H54 (cell line): ENCODE data around the gene ICOS.
"Not testable (repeated sequence)": the region's sequence is repeated elsewhere in the genome, so short reads cannot be mapped to it uniquely, and the experiment has no call there.

ENCODE experiments used
- DNase-seq: peaks from one replicate; pipeline ENCODE4 v3.0.0; 2011; ENCODE audit warnings: low spot score, mixed read lengths; ENCODE audit not compliant: insufficient read length
- FAIRE-seq: peaks from 3 replicates; lab custom pipeline; 2011; peaks lifted over from hg19 to GRCh38; lab: Jason Lieb, UNC
- POLR2A ChIP-seq: IDR thresholded peaks from 2 replicates; pipeline ENCODE4 v1.6.1; 2011; ENCODE audit warnings: low read depth, mild to moderate bottlenecking, low read length

ICOS gene

DNA sequence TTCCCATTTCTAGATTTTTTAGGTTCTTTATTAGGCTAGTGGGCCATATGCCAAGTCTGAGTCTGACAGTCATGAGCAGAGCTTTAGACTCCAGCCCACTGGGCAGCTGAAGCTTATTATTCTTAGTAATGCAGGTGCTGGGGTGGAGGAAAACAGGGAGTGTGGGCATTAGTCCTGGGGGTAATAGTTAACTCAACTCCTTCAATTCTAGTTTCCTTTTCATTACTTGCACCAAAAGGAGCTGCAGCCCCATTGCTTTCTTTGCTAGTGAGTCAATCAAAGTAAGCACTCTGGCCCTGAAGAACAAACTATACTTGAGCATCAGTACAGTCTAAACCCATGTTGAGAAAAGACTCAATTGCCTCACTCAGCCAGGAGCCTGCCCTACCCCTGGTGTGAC lies 35.5 kb downstream of the ICOS start:
- FAIRE-seq (no peak), DNase-seq (no peak)
- no peak for TF ChIP-seq POLR2A

DNA sequence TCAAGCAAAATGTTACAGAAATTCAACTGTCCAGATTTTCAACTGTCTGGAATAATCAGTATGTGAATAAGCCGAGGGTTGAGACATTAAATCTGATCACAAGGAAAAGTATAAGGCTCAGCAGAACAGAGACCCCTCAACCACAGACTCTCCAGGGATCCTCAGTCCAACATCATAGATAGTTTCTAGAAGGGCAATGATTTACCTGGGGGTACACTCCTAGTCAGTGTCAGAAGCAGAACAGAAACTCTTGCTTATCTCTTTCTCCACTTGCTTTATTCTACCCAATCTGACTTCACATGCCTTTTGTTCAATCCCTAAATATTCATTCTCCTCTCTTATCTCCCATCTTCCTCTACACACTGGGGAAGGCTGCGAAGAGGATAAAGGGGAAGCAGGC lies 36.4 kb downstream of the ICOS start:
- TF ChIP-seq POLR2A, result no peak
- DNase-seq (no peak), FAIRE-seq (no peak)

DNA sequence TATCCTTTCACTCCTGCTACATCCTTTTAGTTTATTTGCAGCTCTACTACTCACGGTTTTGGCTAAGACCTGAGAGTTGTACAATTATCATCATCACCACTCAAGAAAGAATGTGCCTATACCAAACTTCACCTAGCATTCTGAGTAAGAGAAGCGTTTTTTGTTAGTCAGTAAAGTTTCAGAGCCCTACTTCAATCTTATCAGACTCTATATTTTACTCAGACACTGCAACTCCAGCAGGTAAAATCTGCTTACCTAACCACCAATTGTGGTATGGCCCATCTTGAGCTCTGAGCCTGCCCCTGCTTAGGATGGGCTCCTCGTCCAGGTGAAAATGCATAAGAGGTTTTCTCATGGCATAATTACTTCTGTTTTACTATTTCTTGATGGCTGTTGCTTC lies 37.1 kb downstream of the ICOS start:
- FAIRE-seq (no peak), DNase-seq (no peak)
- no peak for TF ChIP-seq POLR2A

DNA sequence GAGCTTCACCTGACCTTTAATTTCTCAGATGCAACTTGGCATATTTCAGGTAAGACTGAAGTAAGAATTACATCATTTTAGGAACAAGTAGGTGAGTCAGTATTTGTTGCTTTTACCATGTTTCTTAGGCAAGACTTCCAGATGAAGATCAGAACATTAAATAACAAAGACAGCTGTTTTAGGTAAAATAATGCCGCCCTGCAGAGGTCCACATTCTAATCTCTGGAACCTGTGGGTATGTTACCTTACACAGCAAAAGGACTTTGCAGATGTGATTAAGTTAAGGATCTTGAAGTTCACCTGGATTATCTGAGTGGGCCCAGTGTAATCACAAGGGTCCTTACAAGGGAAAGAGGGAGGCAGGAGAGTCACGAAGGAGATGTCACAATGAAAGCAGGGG lies 39.3 kb downstream of the ICOS start:
- DNase-seq (no peak), FAIRE-seq (no peak)
- no peak for TF ChIP-seq POLR2A

DNA sequence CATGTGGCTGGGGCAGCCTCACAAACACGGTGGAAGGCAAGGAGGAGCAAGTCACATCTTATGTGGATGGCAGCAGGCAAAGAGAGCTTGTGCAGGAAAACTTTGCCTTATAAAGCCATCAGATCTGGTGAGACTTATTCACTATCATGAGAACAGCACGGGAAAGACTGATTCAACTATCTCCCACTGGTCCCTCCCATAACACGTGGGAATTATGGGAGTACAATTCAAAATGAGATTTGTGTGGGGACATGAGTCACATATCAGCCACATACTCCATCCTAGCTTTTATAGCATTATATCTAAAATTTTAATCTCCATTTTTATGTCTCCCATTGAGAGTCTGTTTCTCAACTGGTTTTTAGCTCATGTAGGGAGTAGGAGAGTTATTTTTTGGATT lies 45.7 kb downstream of the ICOS start:
- no peak for TF ChIP-seq POLR2A
- no peak for FAIRE-seq
- DNase-seq, result no peak

DNA sequence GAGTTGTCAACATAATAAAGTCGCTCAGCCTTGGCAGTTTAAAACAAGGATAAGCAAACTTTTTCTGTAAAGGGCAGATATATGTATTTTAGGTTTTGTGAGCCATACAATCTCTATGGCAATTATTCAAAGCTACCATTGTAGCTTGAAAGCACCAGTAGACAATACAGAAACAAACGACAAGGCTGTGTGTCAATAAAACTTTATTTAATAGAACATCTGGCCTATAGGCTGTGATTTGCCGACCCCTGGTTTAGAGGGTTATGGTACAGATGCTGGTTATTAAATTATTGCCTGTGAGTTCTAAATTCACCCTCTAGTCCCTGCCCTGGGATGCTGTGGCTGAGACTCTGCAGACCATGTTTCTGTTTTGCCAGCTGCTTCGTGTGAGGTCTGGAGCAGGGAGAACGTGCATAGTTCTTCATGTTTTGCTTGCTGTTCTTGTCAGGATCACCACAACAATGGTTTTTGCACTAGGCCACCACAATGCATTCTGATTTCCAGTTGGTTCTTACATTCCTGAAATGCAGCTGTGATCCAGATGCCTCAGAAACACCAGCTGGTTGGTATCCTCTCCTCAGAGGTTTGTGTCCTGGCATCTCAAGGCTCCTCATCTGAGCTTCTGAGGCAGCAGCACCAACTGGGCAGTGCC lies 46.6 kb downstream of the ICOS start:
- FAIRE-seq (no peak), DNase-seq (no peak)
- no peak for TF ChIP-seq POLR2A

DNA sequence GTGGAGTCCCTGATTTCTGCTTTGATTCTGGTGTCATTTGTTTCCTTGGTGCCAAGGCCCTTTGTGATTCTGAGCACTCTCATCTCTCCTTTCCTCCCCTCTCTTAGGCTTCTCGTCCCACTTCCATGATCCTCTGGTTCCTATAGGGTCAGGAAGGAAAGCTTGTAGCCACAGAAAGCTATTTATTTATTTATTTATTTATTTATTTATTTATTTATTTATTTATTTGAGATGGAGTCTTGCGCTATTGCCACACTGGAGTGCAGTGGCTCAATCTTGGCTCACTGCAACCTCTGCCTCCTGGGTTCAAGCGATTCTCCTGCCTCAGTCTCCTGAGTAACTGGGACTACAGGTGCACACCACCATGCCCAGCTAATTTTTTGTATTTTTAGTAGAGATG lies 49.4 kb downstream of the ICOS start:
- not testable (repeated sequence) for DNase-seq, FAIRE-seq

DNA sequence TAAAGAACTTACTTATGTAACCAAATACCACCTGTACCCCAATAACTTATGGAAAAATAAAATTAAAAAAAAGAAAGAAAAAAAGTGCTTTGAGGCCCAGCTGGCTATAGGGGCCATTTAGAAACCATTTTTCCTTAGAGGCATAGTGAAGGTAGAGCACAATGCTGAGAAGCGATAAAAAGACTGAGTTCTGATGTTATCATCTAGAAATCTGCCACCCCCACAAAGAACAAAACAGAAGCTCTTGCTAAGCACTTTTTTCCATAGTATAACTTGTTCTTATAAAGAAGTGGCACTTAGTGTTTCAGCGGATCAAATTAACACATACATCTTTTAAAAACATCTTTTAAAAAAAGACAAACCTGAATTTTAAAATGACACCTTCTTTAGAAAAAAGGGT lies 51.4 kb downstream of the ICOS start:
- no peak for FAIRE-seq

DNA sequence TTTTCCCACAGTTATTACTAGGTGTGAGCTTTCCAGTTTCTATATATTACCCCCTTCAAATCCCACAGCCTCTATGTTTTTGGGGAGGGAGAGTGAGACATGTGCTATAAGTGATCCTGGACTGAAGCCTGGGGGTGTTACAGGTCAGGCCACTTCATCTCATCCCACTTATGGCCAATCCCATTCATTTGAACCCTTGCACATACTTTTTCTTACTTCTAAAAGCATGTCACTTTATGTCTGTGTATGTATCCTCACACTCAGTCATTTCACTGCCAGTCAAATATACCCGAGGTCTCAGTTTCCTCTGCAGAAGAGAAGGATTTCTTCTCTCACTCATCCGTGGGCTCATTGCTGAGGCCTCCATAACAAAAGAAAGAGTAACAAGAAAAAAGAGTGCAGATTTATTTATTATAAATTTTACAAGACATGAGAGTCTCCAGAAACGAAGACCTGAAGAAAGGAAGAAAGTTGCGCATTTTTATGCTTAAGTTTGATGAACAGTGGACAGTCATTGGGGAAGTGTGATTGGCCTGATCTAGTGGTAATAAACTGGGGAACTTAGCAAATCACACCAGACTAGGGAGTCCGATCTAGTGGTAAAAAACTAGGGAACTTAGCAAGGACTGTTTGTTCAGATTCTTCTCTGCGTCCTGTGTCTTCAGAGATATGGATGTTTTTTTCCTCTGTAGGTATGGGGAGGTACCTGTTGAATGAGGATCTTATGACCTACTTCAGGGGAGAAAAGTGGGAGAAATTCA lies 52.1 kb downstream of the ICOS start:
- TF ChIP-seq POLR2A, result no peak
- FAIRE-seq, result no peak
- no peak for DNase-seq

More for the DNA sequence above, 51.4 kb downstream of the ICOS start:
- DNase-seq, result no peak
- no peak for TF ChIP-seq POLR2A

DNA sequence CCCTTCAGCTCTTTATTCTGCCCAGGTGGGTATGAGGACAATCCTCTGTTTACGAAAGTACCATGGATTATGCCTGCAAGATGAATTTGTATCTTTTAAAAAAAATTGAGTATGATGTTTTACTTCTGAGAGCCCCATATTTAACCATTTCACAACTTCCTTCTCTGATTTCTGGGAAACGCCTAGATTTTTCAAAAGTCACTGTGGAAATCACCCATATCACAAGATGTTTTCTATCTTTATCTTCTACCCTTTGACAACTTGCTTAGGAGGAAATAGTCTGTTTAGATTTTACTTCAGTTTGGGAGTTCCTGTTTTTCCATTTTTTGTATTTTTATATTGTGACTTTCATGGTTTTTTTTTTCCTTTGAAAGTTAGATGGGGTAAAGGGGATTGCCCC lies 53.0 kb downstream of the ICOS start:
- FAIRE-seq (no peak), DNase-seq (no peak)
- no peak for TF ChIP-seq POLR2A

DNA sequence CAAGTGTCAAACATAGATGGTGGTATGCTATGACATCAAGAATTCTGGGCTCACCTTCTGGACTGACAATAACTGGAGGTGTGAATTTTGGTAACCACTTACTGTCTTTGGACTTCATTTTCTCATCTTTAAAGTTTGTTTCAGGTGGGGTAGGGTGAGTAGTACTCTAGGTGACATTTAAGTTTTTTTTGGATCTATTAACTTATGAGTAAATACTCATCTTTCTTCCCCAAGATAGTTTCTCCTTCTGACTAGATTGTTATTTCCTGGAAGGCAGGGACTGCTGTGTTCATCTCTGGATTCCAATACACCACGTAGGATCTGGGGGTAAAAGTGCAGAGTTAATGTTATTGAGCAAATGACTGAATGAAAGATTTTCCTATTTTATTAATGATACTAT lies 55.9 kb downstream of the ICOS start:
- TF ChIP-seq POLR2A, result no peak
- FAIRE-seq, result no peak
- no peak for DNase-seq

DNA sequence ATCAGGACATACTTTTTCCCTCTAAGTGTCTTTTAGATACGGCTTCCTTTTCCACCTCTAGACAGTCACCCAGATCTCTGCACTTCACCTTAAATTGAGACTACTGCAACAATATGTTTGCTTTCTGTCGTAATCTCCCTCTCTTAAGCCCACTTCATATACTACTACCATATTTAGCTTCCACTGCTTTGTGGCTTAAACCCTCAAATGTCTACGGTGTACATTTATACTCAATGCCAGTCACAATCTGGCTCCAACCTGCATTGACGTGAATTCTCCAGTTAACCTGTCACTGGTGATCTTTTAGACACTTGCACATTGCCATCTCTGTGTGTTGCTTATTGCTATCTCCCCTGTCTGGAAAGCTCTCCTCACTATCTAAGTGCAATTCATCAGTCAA lies 56.4 kb downstream of the ICOS start:
- no peak for TF ChIP-seq POLR2A
- FAIRE-seq, result no peak
- DNase-seq, result no peak

DNA sequence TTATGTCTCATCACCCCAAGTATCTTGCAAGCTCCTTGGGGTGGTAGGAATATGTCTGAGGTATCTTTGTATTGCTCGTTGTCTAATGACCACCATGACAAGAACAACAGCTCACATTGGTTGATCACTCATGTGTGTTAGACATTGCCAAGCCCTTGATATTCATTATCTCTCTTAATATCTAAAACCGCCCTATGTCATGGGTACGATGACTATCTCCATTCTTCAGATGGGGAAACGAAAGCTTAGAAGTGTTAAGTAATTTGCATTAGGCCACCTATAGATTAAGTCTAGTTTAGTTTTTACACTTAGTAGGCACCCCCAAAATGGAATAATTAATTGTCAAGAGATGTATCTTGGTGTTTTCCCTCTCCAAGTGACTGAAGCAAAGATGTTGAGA lies 57.0 kb downstream of the ICOS start:
- TF ChIP-seq POLR2A, result no peak
- FAIRE-seq (no peak), DNase-seq (no peak)

DNA sequence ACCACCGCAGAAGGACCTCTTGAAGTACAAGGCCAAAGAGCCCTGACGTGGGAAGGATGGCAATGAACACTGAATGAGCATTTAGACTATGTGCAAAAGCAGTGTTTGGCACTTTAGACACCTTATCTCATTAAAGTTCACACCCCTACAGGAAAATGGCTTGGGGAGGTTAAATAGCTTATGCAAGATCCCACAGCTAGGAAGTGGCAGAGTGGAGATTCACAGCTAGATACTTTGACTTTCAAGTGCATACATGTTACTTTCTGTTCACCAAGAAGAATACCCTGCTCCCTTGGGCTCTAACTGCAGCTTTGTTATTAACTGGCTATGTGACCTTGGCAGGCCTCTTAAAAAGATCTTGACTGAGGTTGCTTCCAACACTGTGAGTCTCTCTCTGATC lies 58.2 kb downstream of the ICOS start:
- DNase-seq, result no peak
- no peak for TF ChIP-seq POLR2A
- FAIRE-seq, result no peak

DNA sequence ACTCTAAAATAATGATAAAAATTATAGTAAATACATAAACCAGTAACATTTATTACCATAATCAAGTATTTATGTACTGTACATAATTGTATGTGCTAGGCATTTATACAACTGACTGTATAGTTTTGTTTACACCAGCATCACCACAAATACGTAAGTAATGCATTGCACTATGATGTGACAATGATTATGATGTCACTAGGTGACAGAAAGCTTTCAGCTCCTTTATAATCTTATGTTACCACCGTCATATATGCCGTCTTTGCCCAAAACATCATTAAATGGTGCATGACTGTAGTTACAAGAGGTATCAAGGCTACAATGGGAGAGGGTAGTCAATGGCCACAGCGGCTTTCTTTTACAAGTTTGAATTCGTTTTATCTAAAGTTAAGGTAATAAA lies 60.1 kb downstream of the ICOS start:
- DNase-seq (no peak), FAIRE-seq (no peak)
- no peak for TF ChIP-seq POLR2A
